Measurements from ENCODE around the gene ZBTB7C.

GRCh38 chr18:48142994-48143393, 266.2 kb downstream of the ZBTB7C start:
- TF ChIP-seq EZH2phosphoT487 (IDR thresholded peaks at IDR 0.05; ENCODE audit: borderline replicate concordance) (no peak), CTCF (conservative IDR thresholded peaks at IDR 0.05; ENCODE audit: low read length) (no peak)

Data from Loucy (cell line).